ENCODE results near the gene TRAPPC5. TPM values are rescaled to one million over a fixed set of nuclear protein-coding genes. Genes with fewer than 3 reads are reported as not detected.

TRAPPC5 gene
- total RNA-seq, 1 donor from 2014 or later = 75.3 TPM

GRCh38 chr19:7737215-7737614 lies 56.6 kb downstream of the TRAPPC5 start:
- Histone ChIP-seq H3K4me3 (no peak overlapping the region), H3K9me3 (no peaks in the 10 kb centered on the region), H3K27ac (no peak overlapping the region), H3K36me3 (no peaks in the 10 kb centered on the region), H3K4me1 (no peaks in the 10 kb centered on the region), H3K27me3 (ENCODE audit: low read depth) (no peaks in the 10 kb centered on the region)
- DNase-seq = no peak
- ATAC-seq = no peak
- intact Hi-C loops (cut with DNase I) = no loop called here
- TF ChIP-seq, protein P1, sequence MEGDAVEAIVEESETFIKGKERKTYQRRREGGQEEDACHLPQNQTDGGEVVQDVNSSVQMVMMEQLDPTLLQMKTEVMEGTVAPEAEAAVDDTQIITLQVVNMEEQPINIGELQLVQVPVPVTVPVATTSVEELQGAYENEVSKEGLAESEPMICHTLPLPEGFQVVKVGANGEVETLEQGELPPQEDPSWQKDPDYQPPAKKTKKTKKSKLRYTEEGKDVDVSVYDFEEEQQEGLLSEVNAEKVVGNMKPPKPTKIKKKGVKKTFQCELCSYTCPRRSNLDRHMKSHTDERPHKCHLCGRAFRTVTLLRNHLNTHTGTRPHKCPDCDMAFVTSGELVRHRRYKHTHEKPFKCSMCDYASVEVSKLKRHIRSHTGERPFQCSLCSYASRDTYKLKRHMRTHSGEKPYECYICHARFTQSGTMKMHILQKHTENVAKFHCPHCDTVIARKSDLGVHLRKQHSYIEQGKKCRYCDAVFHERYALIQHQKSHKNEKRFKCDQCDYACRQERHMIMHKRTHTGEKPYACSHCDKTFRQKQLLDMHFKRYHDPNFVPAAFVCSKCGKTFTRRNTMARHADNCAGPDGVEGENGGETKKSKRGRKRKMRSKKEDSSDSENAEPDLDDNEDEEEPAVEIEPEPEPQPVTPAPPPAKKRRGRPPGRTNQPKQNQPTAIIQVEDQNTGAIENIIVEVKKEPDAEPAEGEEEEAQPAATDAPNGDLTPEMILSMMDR (IDR thresholded peaks at IDR 0.05) = no peak

Other genes starting within 250 kb of the TRAPPC5 start
- 3.8 TPM for gene PEX11G, start 191.8 kb upstream of the TRAPPC5 start, total RNA-seq
- 54.9 TPM for gene ZNF358, start 164.7 kb upstream of the TRAPPC5 start, total RNA-seq
- 79.0 TPM for gene MCOLN1, start 158.2 kb upstream of the TRAPPC5 start, total RNA-seq
- 289 TPM for gene PNPLA6, start 145.1 kb upstream of the TRAPPC5 start, total RNA-seq
- gene CAMSAP3, start 85.0 kb upstream of the TRAPPC5 start, total RNA-seq = 25.6 TPM
- gene XAB2, start 51.3 kb upstream of the TRAPPC5 start, total RNA-seq = 42.0 TPM
- gene PET100, start 51.0 kb upstream of the TRAPPC5 start, total RNA-seq = 82.6 TPM
- 3.5 TPM for gene PCP2, start 47.1 kb upstream of the TRAPPC5 start, total RNA-seq
- 200 TPM for gene STXBP2, start 43.7 kb upstream of the TRAPPC5 start, total RNA-seq
- 21.1 TPM for gene RETN, start 11.8 kb upstream of the TRAPPC5 start, total RNA-seq
- gene MCEMP1, start 3.7 kb upstream of the TRAPPC5 start, total RNA-seq = 184 TPM
- gene FCER2, start 21.3 kb downstream of the TRAPPC5 start, total RNA-seq = 0.50 TPM
- gene CLEC4G, start 51.3 kb downstream of the TRAPPC5 start, total RNA-seq = 2.9 TPM
- 18.8 TPM for gene CD209, start 66.7 kb downstream of the TRAPPC5 start, total RNA-seq
- gene CLEC4M, start 82.4 kb downstream of the TRAPPC5 start, total RNA-seq = 5.8 TPM
- gene EVI5L, start 149.4 kb downstream of the TRAPPC5 start, total RNA-seq = 11.7 TPM
- 2.5 TPM for gene PRR36, start 193.6 kb downstream of the TRAPPC5 start, total RNA-seq
- gene LRRC8E, start 207.7 kb downstream of the TRAPPC5 start, total RNA-seq = 6.6 TPM
- 38.6 TPM for gene MAP2K7, start 223.0 kb downstream of the TRAPPC5 start, total RNA-seq
- gene TGFBR3L, start 234.0 kb downstream of the TRAPPC5 start, total RNA-seq = 2.1 TPM
- gene SNAPC2, start 239.5 kb downstream of the TRAPPC5 start, total RNA-seq = 17.6 TPM
- gene CTXN1, start 245.3 kb downstream of the TRAPPC5 start, total RNA-seq = 5.8 TPM